ENCODE data around the gene TOX4. TPM values are rescaled to one million over a fixed set of nuclear protein-coding genes. Genes with fewer than 3 reads are reported as not detected.

Gene TOX4
- total and polyA plus RNA-seq, 2 of the 8 experiments (the other 6 are each of a cell fraction or from before 2014, with no cell fraction given), result 51.5 to 58.3 TPM

DNA sequence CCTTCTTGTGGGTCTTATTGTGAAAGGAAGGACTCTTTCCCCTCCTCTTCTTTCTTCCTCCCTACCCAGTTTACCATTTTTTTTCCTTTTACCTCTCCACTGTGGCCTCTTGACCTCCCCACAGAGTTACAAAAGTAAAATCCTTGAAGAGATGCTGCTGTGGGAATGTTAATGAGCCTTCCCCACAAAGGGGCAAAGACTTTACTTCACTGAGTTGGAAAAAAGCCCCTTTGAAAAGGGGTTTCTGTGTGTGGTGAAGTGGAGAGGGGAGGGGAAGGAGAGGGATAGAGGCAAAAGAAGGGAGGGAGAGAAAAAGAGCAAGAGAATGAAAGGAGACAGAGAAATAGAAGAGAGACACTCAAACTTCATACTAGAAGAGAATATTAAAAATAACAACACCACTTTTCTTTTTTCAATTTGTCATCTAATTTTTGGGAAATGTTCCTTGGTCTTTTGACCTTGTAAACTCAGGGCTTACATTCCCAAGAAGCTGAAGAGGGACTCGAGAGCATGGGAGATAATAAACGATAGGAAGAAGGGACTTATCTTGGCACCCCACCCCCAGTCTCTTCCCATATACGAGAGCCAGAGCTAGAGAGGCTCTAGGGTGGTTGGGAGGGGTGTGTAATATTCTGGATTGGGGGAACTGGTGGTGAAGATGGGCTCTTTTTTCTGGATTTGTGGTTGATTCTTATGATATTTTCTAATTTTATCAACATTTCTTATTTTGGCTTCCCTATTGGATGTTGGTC lies 62.4 kb downstream of the TOX4 start (continued):
- TF ChIP-seq, protein P1, sequence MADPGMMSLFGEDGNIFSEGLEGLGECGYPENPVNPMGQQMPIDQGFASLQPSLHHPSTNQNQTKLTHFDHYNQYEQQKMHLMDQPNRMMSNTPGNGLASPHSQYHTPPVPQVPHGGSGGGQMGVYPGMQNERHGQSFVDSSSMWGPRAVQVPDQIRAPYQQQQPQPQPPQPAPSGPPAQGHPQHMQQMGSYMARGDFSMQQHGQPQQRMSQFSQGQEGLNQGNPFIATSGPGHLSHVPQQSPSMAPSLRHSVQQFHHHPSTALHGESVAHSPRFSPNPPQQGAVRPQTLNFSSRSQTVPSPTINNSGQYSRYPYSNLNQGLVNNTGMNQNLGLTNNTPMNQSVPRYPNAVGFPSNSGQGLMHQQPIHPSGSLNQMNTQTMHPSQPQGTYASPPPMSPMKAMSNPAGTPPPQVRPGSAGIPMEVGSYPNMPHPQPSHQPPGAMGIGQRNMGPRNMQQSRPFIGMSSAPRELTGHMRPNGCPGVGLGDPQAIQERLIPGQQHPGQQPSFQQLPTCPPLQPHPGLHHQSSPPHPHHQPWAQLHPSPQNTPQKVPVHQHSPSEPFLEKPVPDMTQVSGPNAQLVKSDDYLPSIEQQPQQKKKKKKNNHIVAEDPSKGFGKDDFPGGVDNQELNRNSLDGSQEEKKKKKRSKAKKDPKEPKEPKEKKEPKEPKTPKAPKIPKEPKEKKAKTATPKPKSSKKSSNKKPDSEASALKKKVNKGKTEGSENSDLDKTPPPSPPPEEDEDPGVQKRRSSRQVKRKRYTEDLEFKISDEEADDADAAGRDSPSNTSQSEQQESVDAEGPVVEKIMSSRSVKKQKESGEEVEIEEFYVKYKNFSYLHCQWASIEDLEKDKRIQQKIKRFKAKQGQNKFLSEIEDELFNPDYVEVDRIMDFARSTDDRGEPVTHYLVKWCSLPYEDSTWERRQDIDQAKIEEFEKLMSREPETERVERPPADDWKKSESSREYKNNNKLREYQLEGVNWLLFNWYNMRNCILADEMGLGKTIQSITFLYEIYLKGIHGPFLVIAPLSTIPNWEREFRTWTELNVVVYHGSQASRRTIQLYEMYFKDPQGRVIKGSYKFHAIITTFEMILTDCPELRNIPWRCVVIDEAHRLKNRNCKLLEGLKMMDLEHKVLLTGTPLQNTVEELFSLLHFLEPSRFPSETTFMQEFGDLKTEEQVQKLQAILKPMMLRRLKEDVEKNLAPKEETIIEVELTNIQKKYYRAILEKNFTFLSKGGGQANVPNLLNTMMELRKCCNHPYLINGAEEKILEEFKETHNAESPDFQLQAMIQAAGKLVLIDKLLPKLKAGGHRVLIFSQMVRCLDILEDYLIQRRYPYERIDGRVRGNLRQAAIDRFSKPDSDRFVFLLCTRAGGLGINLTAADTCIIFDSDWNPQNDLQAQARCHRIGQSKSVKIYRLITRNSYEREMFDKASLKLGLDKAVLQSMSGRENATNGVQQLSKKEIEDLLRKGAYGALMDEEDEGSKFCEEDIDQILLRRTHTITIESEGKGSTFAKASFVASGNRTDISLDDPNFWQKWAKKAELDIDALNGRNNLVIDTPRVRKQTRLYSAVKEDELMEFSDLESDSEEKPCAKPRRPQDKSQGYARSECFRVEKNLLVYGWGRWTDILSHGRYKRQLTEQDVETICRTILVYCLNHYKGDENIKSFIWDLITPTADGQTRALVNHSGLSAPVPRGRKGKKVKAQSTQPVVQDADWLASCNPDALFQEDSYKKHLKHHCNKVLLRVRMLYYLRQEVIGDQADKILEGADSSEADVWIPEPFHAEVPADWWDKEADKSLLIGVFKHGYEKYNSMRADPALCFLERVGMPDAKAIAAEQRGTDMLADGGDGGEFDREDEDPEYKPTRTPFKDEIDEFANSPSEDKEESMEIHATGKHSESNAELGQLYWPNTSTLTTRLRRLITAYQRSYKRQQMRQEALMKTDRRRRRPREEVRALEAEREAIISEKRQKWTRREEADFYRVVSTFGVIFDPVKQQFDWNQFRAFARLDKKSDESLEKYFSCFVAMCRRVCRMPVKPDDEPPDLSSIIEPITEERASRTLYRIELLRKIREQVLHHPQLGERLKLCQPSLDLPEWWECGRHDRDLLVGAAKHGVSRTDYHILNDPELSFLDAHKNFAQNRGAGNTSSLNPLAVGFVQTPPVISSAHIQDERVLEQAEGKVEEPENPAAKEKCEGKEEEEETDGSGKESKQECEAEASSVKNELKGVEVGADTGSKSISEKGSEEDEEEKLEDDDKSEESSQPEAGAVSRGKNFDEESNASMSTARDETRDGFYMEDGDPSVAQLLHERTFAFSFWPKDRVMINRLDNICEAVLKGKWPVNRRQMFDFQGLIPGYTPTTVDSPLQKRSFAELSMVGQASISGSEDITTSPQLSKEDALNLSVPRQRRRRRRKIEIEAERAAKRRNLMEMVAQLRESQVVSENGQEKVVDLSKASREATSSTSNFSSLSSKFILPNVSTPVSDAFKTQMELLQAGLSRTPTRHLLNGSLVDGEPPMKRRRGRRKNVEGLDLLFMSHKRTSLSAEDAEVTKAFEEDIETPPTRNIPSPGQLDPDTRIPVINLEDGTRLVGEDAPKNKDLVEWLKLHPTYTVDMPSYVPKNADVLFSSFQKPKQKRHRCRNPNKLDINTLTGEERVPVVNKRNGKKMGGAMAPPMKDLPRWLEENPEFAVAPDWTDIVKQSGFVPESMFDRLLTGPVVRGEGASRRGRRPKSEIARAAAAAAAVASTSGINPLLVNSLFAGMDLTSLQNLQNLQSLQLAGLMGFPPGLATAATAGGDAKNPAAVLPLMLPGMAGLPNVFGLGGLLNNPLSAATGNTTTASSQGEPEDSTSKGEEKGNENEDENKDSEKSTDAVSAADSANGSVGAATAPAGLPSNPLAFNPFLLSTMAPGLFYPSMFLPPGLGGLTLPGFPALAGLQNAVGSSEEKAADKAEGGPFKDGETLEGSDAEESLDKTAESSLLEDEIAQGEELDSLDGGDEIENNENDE (IDR thresholded peaks at IDR 0.05; ENCODE audit: insufficient replicate concordance, low read length), result peak; percentile 66
- TF ChIP-seq KDM5A (IDR thresholded peaks at IDR 0.05; ENCODE audit: low read length), result no peak
- TF ChIP-seq, protein P2, sequence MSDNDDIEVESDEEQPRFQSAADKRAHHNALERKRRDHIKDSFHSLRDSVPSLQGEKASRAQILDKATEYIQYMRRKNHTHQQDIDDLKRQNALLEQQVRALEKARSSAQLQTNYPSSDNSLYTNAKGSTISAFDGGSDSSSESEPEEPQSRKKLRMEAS (IDR thresholded peaks at IDR 0.05), result no peak
- TF ChIP-seq SP4 (IDR thresholded peaks at IDR 0.05; ENCODE audit: low read length), result no peak
- TF ChIP-seq SAP30 (IDR thresholded peaks at IDR 0.05; ENCODE audit: insufficient read depth, insufficient replicate concordance, low read length), result no peak
- TF ChIP-seq ASH2L (IDR thresholded peaks at IDR 0.05; ENCODE audit: low read length), result peak; percentile 79
